ENCODE data around the gene DMRT1.
A peak's percentile ranks its signal among the peaks of the same experiment; 100 is the strongest.

DNA sequence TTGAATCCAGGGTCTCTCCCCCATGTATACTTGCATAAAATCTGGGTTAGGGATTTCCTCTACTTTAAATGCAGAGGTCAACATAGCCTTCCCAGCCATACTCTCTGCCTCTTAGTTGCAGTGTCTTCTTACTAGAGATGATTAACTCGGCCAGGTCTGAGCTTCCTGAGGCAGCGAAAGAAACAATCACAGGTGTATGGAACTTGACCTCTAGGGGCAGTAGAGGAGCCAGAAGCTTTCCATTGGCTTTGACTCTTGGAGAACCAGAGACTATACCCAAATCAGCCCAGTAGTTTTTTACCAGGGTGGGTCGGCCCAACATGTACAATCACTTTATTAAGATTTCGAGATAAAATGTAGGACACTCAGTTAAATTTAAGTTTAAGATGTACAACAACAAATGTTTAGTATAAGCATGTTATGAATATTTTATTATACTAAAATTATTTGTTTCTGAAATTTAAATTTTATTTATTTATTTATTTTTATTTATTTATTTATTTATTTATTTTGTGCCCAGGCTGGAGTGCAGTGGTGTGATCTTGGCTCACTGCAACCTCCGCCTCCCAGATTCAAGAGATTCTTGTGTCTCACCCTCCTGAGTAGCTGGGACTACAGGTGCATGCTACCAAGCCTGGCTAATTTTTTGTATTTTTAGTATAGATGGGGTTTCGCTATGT, 87.0 kb downstream of the DMRT1 start:
- TF ChIP-seq, protein P1, sequence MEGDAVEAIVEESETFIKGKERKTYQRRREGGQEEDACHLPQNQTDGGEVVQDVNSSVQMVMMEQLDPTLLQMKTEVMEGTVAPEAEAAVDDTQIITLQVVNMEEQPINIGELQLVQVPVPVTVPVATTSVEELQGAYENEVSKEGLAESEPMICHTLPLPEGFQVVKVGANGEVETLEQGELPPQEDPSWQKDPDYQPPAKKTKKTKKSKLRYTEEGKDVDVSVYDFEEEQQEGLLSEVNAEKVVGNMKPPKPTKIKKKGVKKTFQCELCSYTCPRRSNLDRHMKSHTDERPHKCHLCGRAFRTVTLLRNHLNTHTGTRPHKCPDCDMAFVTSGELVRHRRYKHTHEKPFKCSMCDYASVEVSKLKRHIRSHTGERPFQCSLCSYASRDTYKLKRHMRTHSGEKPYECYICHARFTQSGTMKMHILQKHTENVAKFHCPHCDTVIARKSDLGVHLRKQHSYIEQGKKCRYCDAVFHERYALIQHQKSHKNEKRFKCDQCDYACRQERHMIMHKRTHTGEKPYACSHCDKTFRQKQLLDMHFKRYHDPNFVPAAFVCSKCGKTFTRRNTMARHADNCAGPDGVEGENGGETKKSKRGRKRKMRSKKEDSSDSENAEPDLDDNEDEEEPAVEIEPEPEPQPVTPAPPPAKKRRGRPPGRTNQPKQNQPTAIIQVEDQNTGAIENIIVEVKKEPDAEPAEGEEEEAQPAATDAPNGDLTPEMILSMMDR (IDR thresholded peaks at IDR 0.05; ENCODE audit: low read length) = peak; percentile 48
- no peak for TF ChIP-seq EZH2 (optimal IDR thresholded peaks at IDR 0.05; ENCODE audit: low read depth, low read length)

Data from MM.1S (cell line).